Adrenal gland (tissue), 12 donors: ENCODE results near the gene GMEB2. TPM values are rescaled to one million over a fixed set of nuclear protein-coding genes. Genes with fewer than 3 reads are reported as not detected.

Source experiments
- DNase-seq, 7 donors: peaks; one replicate each; pipeline ENCODE4 v3.0.0-alpha.2; 2019 to 2020
- H3K27ac ChIP-seq, 5 donors: fragments of 200-600 bp; sonication (generic) in 4 of 5; 1 replicate in 3 of 5; 2 replicates in 2 of 5; pipeline versions ENCODE4 v1.5.1 to v1.8.0; 2016 to 2020; ENCODE audit warnings: mild to moderate bottlenecking in 1 of 5
- H3K27me3 ChIP-seq: fragments of 200-600 bp; 2 replicates; pipeline ENCODE4 v1.8.0; 2021
- H3K36me3 ChIP-seq, 2 donors: fragments of 200-600 bp; replicated peaks in 1 of 2; 1 replicate in 1 of 2; 2 replicates in 1 of 2; pipeline versions ENCODE4 v1.5.1 to v1.8.0; 2018 to 2022
- H3K4me1 ChIP-seq, 2 donors: fragments of 200-600 bp; replicated peaks in 1 of 2; 1 replicate in 1 of 2; 2 replicates in 1 of 2; pipeline versions ENCODE4 v1.5.1 to v1.8.0; 2018 to 2021
- H3K4me3 ChIP-seq, 4 donors: fragments of 200-600 bp; sonication (generic) in 3 of 4; one replicate each; pipeline ENCODE4 v1.5.1; 2016 to 2018
- H3K9me3 ChIP-seq, 3 donors: fragments of 200-600 bp; sonication (generic) in 1 of 3; replicated peaks in 1 of 3; 1 replicate in 2 of 3; 2 replicates in 1 of 3; pipeline versions ENCODE4 v1.5.1 to v1.8.0; 2016 to 2021
- POLR2A ChIP-seq, 2 donors: fragments of 450-650 bp; IDR thresholded peaks; one replicate each; pipeline ENCODE4 v1.6.1; 2017; ENCODE audit warnings: antibody characterized with exemption in 2 of 2, mild to moderate bottlenecking in 2 of 2, moderate library complexity in 1 of 2
- WGBS, 4 donors: extraction: QIAGEN DNeasy Blood & Tissue Kit in 2 of 4; methylation state at CpG; one replicate each; pipeline versions ENCODE4 v1.1.5 to v1.1.7; 2013 to 2017; 5-methylcytosine and 5-hydroxymethylcytosine counted together
- intact Hi-C, 2 donors: fragments of 100-400 bp; cut with DNase I; formaldehyde crosslinking; loops; one replicate each; pipeline versions ENCODE4 v1.14.1 to v1.15.0; 2022 to 2023
- polyA plus RNA-seq, 3 donors: library from polyadenylated mRNA; stranded (reverse); fragments of 200-250 nt in 2 of 3; fragments of 350-450 nt in 1 of 3; fragmentation: Illumina TruSeq in 1 of 3; extraction: RNeasy Lipid Tissue Mini Kit (QIAGEN cat#74804) in 1 of 3; gene quantifications; one replicate each; pipeline ENCODE4 v1.2.3, GENCODE V29; 2013 to 2014
- total RNA-seq, 9 donors: library from RNA; depleted of rRNA in 4 of 9; stranded (reverse); fragments of >200 nt in 4 of 9; fragments of 120-200 nt in 1 of 9; fragmentation: NEBNext Ultra II Directional in 1 of 9; extraction: Animal tissue kit (Norgen Biotek cat#: 25700) in 1 of 9; gene quantifications; one replicate each; pipeline versions ENCODE4 v1.1.0 to v1.2.4, GENCODE V29; 2013 to 2023
- TF ChIP-seq, protein P1 (sequence below), 6 experiments: fragments of 450-650 bp in 4 of 6; fragments of 200-600 bp in 2 of 6; sonication (generic) in 1 of 6; IDR thresholded peaks; 1 replicate in 5 of 6; 2 replicates in 1 of 6; pipeline versions ENCODE4 v1.5.1 to v1.8.0; 2016 to 2021; ENCODE audit warnings: antibody characterized with exemption in 6 of 6, mild to moderate bottlenecking in 2 of 6, moderate library complexity in 1 of 6
- donor health status: healthy with polysubstance abuse.
- donor health status: Bipolar disorder and iron deficiency.
- donor health status: DM: yes; HTN: yes; CAD: no.
- donor health status: DM: no; HTN: no; CAD: no.
- donor health status: DM: no; HTN: no; CAD: no.
- donor health status: DM: yes; HTN: yes; CAD: no.

The GMEB2 gene
- total and polyA plus RNA-seq, 12 donors: 4.2 to 18.2 (median 12.5) TPM

DNA sequence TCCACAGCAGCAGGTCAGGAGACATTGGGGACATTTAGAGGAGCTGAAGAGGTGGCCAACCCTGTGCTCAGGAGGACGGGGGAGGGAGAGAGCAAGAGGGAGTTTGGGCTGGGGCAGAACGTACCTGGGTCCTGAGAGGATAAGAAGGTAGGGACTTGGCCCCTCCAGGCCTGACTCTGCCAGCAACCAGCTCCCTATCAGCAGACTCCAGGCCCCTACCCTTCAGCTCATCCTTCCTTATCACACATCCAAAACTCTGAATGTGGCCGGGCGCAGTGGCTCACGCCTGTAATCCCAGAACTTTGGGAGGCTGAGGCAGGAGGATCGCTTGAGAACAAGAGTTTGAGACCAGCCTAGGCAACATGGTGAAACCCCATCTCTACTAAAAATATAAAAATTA, 21.3 kb upstream of the GMEB2 start:
- 90 to 96% (median 95%) methylated on average over 6 of the region's 6 CpGs for WGBS, 4 donors
- no peak for DNase-seq
- no peaks in the 10 kb centered on the region for H3K36me3 ChIP-seq
- no peak overlapping the region for H3K27ac ChIP-seq
- no peaks in the 10 kb centered on the region for H3K9me3 ChIP-seq
- intact Hi-C loops: no loop called here
- H3K4me1 ChIP-seq: peaks cover 15 to 17% of the 10 kb centered on the region in 2 donors
- H3K27me3 ChIP-seq: no peaks in the 10 kb centered on the region
- TF ChIP-seq POLR2A (IDR thresholded peaks at IDR 0.05): no peak
- TF ChIP-seq, protein P1, sequence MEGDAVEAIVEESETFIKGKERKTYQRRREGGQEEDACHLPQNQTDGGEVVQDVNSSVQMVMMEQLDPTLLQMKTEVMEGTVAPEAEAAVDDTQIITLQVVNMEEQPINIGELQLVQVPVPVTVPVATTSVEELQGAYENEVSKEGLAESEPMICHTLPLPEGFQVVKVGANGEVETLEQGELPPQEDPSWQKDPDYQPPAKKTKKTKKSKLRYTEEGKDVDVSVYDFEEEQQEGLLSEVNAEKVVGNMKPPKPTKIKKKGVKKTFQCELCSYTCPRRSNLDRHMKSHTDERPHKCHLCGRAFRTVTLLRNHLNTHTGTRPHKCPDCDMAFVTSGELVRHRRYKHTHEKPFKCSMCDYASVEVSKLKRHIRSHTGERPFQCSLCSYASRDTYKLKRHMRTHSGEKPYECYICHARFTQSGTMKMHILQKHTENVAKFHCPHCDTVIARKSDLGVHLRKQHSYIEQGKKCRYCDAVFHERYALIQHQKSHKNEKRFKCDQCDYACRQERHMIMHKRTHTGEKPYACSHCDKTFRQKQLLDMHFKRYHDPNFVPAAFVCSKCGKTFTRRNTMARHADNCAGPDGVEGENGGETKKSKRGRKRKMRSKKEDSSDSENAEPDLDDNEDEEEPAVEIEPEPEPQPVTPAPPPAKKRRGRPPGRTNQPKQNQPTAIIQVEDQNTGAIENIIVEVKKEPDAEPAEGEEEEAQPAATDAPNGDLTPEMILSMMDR (IDR thresholded peaks at IDR 0.05): no peak
- H3K4me3 ChIP-seq: no peak overlapping the region

DNA sequence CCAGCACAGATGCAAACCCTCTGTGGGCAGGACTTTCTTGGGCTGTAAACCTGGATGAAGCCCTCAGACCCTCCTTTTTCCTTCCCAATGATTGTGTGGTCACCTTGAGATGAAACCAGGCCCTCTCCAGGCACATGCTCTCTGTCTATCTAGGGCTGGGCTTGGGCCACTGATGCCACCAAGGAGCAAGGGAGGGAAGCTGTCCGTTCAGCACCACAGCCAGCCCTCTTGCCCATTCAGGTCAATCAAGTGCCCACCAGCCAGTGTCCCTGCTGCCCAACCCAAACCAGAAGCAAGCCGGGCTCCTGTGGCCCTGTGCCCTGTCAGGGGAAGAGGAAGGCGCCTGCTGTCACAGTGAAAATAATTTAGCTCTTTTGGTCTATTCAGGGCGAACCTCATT, 18.3 kb upstream of the GMEB2 start:
- Histone ChIP-seq H3K27ac (no peak overlapping the region), H3K27me3 (no peaks in the 10 kb centered on the region), H3K9me3 (no peaks in the 10 kb centered on the region), H3K4me1 (peaks cover 5 to 6% of the 10 kb centered on the region in 2 donors), H3K36me3 (no peaks in the 10 kb centered on the region), H3K4me3 (no peak overlapping the region)
- TF ChIP-seq, protein P1 (IDR thresholded peaks at IDR 0.05): no peak
- no peak for TF ChIP-seq POLR2A (IDR thresholded peaks at IDR 0.05)
- intact Hi-C loops: no loop called here
- WGBS, 4 donors: 82 to 95% (median 87%) methylated on average over 2 to 4 of the region's 4 CpGs
- no peak for DNase-seq

DNA sequence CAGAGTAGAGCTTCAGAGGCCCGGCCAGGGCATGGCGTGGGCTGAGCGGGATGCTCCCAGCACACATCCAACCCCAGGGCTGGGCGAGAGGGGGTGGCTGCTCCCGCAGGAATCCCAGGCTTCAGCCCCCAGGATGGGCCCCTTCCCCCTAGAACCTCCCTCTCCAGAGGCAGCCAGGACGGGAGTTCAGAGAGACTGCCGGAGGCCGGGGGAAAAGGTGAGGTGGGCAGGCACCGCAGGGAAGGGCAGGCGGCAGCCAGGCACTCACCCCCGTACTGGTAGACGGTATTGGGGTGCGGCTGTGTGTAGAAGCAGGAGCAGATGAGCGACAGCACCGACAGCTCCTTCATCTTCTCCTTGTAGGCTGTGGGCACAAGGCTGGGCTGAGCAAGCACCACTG, 17.0 kb upstream of the GMEB2 start:
- H3K36me3 ChIP-seq: no peaks in the 10 kb centered on the region
- DNase-seq: no peak
- H3K4me3 ChIP-seq: no peak overlapping the region
- TF ChIP-seq, protein P1 (IDR thresholded peaks at IDR 0.05): no peak
- no peak overlapping the region for H3K27ac ChIP-seq
- H3K4me1 ChIP-seq: peaks cover 5 to 6% of the 10 kb centered on the region in 2 donors
- intact Hi-C loops: no loop called here
- WGBS, 4 donors: 92 to 96% (median 94%) methylated on average over 12 to 15 of the region's 15 CpGs
- H3K27me3 ChIP-seq: no peaks in the 10 kb centered on the region
- no peaks in the 10 kb centered on the region for H3K9me3 ChIP-seq

DNA sequence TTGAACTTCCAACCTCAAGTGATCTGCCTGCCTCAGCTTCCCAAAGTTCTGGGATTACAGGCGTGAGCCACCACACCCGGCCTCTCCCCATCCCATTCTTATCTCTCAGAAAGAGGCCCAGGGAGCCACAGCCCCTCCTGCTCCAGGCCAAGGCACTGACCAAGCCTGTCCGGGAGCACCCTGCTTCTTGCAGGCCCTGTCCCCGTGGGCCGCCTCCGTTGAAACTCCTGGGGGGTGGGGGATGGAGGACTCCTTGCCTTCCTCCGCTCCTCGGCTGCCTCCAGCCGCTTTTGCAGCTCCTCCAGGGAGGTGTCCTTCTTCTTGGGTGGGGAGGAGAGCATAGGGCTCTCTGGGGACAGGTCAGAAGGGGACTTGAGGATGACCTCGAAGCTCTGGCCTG, 16.6 kb upstream of the GMEB2 start:
- TF ChIP-seq, protein P1 (IDR thresholded peaks at IDR 0.05): no peak
- TF ChIP-seq POLR2A (IDR thresholded peaks at IDR 0.05): no peak
- DNase-seq: no peak
- Histone ChIP-seq H3K4me3 (no peak overlapping the region), H3K27me3 (no peaks in the 10 kb centered on the region), H3K9me3 (no peaks in the 10 kb centered on the region), H3K36me3 (no peaks in the 10 kb centered on the region), H3K4me1 (peaks cover 5 to 6% of the 10 kb centered on the region in 2 donors), H3K27ac (no peak overlapping the region)
- WGBS, 4 donors: 95 to 97% (median 96%) methylated on average over 9 to 10 of the region's 10 CpGs
- intact Hi-C loops: no loop called here
